Measurements from ENCODE around the gene PGM1. TPM values are rescaled to one million over a fixed set of nuclear protein-coding genes. Genes with fewer than 3 reads are reported as not detected.
A peak's percentile ranks its signal among the peaks of the same experiment; 100 is the strongest.

The PGM1 gene
- total and polyA plus RNA-seq, 2 of the 13 experiments (the other 11 are each of a cell fraction or from before 2014, with no cell fraction given), result 51.6 to 105 TPM

- TF ChIP-seq, protein P1, sequence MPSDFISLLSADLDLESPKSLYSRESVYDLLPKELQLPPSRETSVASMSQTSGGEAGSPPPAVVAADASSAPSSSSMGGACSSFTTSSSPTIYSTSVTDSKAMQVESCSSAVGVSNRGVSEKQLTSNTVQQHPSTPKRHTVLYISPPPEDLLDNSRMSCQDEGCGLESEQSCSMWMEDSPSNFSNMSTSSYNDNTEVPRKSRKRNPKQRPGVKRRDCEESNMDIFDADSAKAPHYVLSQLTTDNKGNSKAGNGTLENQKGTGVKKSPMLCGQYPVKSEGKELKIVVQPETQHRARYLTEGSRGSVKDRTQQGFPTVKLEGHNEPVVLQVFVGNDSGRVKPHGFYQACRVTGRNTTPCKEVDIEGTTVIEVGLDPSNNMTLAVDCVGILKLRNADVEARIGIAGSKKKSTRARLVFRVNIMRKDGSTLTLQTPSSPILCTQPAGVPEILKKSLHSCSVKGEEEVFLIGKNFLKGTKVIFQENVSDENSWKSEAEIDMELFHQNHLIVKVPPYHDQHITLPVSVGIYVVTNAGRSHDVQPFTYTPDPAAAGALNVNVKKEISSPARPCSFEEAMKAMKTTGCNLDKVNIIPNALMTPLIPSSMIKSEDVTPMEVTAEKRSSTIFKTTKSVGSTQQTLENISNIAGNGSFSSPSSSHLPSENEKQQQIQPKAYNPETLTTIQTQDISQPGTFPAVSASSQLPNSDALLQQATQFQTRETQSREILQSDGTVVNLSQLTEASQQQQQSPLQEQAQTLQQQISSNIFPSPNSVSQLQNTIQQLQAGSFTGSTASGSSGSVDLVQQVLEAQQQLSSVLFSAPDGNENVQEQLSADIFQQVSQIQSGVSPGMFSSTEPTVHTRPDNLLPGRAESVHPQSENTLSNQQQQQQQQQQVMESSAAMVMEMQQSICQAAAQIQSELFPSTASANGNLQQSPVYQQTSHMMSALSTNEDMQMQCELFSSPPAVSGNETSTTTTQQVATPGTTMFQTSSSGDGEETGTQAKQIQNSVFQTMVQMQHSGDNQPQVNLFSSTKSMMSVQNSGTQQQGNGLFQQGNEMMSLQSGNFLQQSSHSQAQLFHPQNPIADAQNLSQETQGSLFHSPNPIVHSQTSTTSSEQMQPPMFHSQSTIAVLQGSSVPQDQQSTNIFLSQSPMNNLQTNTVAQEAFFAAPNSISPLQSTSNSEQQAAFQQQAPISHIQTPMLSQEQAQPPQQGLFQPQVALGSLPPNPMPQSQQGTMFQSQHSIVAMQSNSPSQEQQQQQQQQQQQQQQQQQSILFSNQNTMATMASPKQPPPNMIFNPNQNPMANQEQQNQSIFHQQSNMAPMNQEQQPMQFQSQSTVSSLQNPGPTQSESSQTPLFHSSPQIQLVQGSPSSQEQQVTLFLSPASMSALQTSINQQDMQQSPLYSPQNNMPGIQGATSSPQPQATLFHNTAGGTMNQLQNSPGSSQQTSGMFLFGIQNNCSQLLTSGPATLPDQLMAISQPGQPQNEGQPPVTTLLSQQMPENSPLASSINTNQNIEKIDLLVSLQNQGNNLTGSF (CRISPR knock-in tag; IDR thresholded peaks at IDR 0.05), result no peak; the same call in 1 of the 2 replicates
- TF ChIP-seq RBFOX2 (IDR thresholded peaks at IDR 0.05; ENCODE audit: low read depth, low read length), result peak; percentile 90
- TF ChIP-seq THAP7 (CRISPR knock-in tag; IDR thresholded peaks at IDR 0.05), result peak; percentile 74; the same call in 1 of the 2 replicates
- TF ChIP-seq NONO (IDR thresholded peaks at IDR 0.05), result no peak
- TF ChIP-seq NONO (CRISPR knock-in tag; conservative IDR thresholded peaks at IDR 0.05), result peak; percentile 89
- 0 out of 2 replicates have a peak, but pooled peaks have one; percentile 33 for TF ChIP-seq PRDM10 (CRISPR knock-in tag; IDR thresholded peaks at IDR 0.05; ENCODE audit: low read depth)
- TF ChIP-seq, protein P2, sequence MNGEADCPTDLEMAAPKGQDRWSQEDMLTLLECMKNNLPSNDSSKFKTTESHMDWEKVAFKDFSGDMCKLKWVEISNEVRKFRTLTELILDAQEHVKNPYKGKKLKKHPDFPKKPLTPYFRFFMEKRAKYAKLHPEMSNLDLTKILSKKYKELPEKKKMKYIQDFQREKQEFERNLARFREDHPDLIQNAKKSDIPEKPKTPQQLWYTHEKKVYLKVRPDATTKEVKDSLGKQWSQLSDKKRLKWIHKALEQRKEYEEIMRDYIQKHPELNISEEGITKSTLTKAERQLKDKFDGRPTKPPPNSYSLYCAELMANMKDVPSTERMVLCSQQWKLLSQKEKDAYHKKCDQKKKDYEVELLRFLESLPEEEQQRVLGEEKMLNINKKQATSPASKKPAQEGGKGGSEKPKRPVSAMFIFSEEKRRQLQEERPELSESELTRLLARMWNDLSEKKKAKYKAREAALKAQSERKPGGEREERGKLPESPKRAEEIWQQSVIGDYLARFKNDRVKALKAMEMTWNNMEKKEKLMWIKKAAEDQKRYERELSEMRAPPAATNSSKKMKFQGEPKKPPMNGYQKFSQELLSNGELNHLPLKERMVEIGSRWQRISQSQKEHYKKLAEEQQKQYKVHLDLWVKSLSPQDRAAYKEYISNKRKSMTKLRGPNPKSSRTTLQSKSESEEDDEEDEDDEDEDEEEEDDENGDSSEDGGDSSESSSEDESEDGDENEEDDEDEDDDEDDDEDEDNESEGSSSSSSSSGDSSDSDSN (CRISPR knock-in tag; IDR thresholded peaks at IDR 0.05), result peak; percentile 96
- TF ChIP-seq KLF9 (CRISPR knock-in tag; IDR thresholded peaks at IDR 0.05; ENCODE audit: low read depth), result no peak
- TF ChIP-seq ZNF362 (CRISPR knock-in tag; IDR thresholded peaks at IDR 0.05; ENCODE audit: borderline replicate concordance), result peak; percentile 11; the same call in 1 of the 2 replicates
- peak; percentile 40 to 75; a peak in 3 of 4 replicates for TF ChIP-seq POLR2A (IDR thresholded peaks at IDR 0.05; ENCODE audit: insufficient read depth in 1 of 2, low read depth in 2 of 2, low read length in 2 of 2)
- no peak for TF ChIP-seq RAD51 (IDR thresholded peaks at IDR 0.05; ENCODE audit: borderline replicate concordance)
- TF ChIP-seq ZNF766 (CRISPR knock-in tag; IDR thresholded peaks at IDR 0.05; ENCODE audit: borderline replicate concordance), result no peak
- peak; percentile 31; the same call in 1 of the 2 replicates for TF ChIP-seq MTA1 (CRISPR knock-in tag; IDR thresholded peaks at IDR 0.05; ENCODE audit: borderline replicate concordance)
- TF ChIP-seq, protein P3, sequence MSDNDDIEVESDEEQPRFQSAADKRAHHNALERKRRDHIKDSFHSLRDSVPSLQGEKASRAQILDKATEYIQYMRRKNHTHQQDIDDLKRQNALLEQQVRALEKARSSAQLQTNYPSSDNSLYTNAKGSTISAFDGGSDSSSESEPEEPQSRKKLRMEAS (IDR thresholded peaks at IDR 0.05), result peak; percentile 82
- 0 out of 2 replicates have a peak, but pooled peaks have one; percentile 19 for TF ChIP-seq FOXK1 (CRISPR knock-in tag; IDR thresholded peaks at IDR 0.05; ENCODE audit: borderline replicate concordance, low read depth)
- TF ChIP-seq ZNF441 (CRISPR knock-in tag; IDR thresholded peaks at IDR 0.05; ENCODE audit: borderline replicate concordance), result peak; percentile 87
Observed at GRCh38 chr1:63593303-63593885, at the start of gene PGM1 (continued).

Measured in HepG2 (cell line).